Activated CD4-positive, alpha-beta memory T cell treated with anti-CD3 and anti-CD28 coated beads, Interleukin-2, amount 10 ng/mL, durations not matched to agents 7 days and 5 days (primary cell): ENCODE measurements around the gene POGK. TPM values are rescaled to one million over a fixed set of nuclear protein-coding genes. Genes with fewer than 3 reads are reported as not detected.
A peak's percentile ranks its signal among the peaks of the same experiment; 100 is the strongest.
"Not testable (repeated sequence)": the region's sequence is repeated elsewhere in the genome, so short reads cannot be mapped to it uniquely, and the experiment has no call there.

Experiments
- CTCF ChIA-PET: fragments of 350-600 bp; sonication (Branson Sonifier 250); formaldehyde crosslinking; loops from one replicate; lab custom pipeline; 2021; ENCODE audit warnings: antibody characterized with exemption, inconsistent platforms; lab: Charles Lee
- POLR2A ChIA-PET: fragments of 350-600 bp; sonication (Branson Sonifier 250); formaldehyde crosslinking; loops from one replicate; lab custom pipeline; 2021; ENCODE audit warnings: antibody characterized with exemption; lab: Charles Lee
- DNase-seq: peaks from one replicate; pipeline ENCODE4 v3.0.0-alpha.2; 2020
- H3K27ac Mint-ChIP-seq: one replicate; pipeline ENCODE4 v1.8.0; 2021; ENCODE audit warnings: mild to moderate bottlenecking, mixed read lengths
- H3K27me3 Mint-ChIP-seq: one replicate; pipeline ENCODE4 v1.8.0; 2021; ENCODE audit warnings: mixed read lengths
- H3K36me3 Mint-ChIP-seq: one replicate; pipeline ENCODE4 v1.8.0; 2021; ENCODE audit warnings: low read depth, mixed read lengths
- H3K4me1 Mint-ChIP-seq: one replicate; pipeline ENCODE4 v1.8.0; 2021; ENCODE audit warnings: mixed read lengths
- H3K4me3 Mint-ChIP-seq: one replicate; pipeline ENCODE4 v1.8.0; 2021; ENCODE audit warnings: mild to moderate bottlenecking, mixed read lengths
- H3K9me3 Mint-ChIP-seq: one replicate; pipeline ENCODE4 v1.8.0; 2021; ENCODE audit warnings: mixed read lengths
- total RNA-seq, 2 experiments: library from RNA; stranded (reverse); gene quantifications; one replicate each; pipeline ENCODE4 v1.2.3, GENCODE V29; 2021

The POGK gene
- total RNA-seq, 2 experiments from 2014 or later = 34.4 to 36.5 TPM

- Mint-ChIP-seq H3K27ac (no peak overlapping the region), H3K27me3 (no peaks in the 10 kb centered on the region), H3K36me3 (peaks cover 44% of the 10 kb centered on the region), H3K4me3 (no peak overlapping the region), H3K4me1 (peaks cover 24% of the 10 kb centered on the region), H3K9me3 (no peaks in the 10 kb centered on the region)
- no peak for DNase-seq
- ChIA-PET POLR2A (interaction anchor here (1.4 kb wide), 1 partner anchor 10 kb away, joined by 3 read pairs; the partner anchor contains the start of gene TADA1), CTCF (interaction anchor here (1.3 kb wide), 1 partner anchor 194 kb away, joined by 3 read pairs; no protein-coding TSS in a partner anchor)
Measured at GRCh38 chr1:166865926-166866325, 26.7 kb downstream of the POGK start.

GRCh38 chr1:166868639-166869038, 29.4 kb downstream of the POGK start:
- Mint-ChIP-seq H3K9me3 (no peaks in the 10 kb centered on the region), H3K36me3 (peaks cover 38% of the 10 kb centered on the region), H3K27ac (no peak overlapping the region), H3K27me3 (no peaks in the 10 kb centered on the region), H3K4me1 (peaks cover 45% of the 10 kb centered on the region), H3K4me3 (no peak overlapping the region)
- ChIA-PET POLR2A (interaction anchor here (0.8 to 1.3 kb wide), 2 partner anchors 30 kb away, joined by 3 to 6 read pairs; partner anchors contain the start of gene POGK), CTCF (interaction anchor here (1.4 kb wide), 1 partner anchor 190 kb away, joined by 8 read pairs; no protein-coding TSS in a partner anchor)
- no peak for DNase-seq

- peaks cover 50% of the 10 kb centered on the region for H3K4me1 Mint-ChIP-seq
- H3K36me3 Mint-ChIP-seq = peaks cover 35% of the 10 kb centered on the region
- CTCF ChIA-PET = interaction anchor here (0.6 to 1.6 kb wide), 3 partner anchors 10 to 189 kb away, joined by 3 to 8 read pairs (median 4); no protein-coding TSS in a partner anchor
- POLR2A ChIA-PET = interaction anchor here (0.6 to 1.3 kb wide), 3 partner anchors 14 to 30 kb away, joined by 3 to 6 read pairs (median 4); partner anchors contain the start of gene POGK
- no peaks in the 10 kb centered on the region for H3K9me3 Mint-ChIP-seq
- H3K27ac Mint-ChIP-seq = peak overlapping the region; percentile 51
- H3K4me3 Mint-ChIP-seq = no peak overlapping the region
- no peaks in the 10 kb centered on the region for H3K27me3 Mint-ChIP-seq
- no peak for DNase-seq
Measured at GRCh38 chr1:166869318-166870099, 30.2 kb downstream of the POGK start.

GRCh38 chr1:166870584-166870983, 31.3 kb downstream of the POGK start:
- peaks cover 60% of the 10 kb centered on the region for H3K4me1 Mint-ChIP-seq
- no peak overlapping the region for H3K4me3 Mint-ChIP-seq
- ChIA-PET POLR2A (no interaction called here), CTCF (interaction anchor here (1.2 to 1.6 kb wide), 3 partner anchors 36 to 188 kb away, joined by 4 to 5 read pairs (median 5); no protein-coding TSS in a partner anchor)
- peaks cover 35% of the 10 kb centered on the region for H3K36me3 Mint-ChIP-seq
- H3K9me3 Mint-ChIP-seq = no peaks in the 10 kb centered on the region
- no peaks in the 10 kb centered on the region for H3K27me3 Mint-ChIP-seq
- no peak for DNase-seq
- no peak overlapping the region for H3K27ac Mint-ChIP-seq

GRCh38 chr1:166874464-166874863, 35.2 kb downstream of the POGK start:
- no peak for DNase-seq
- peaks cover 65% of the 10 kb centered on the region for H3K4me1 Mint-ChIP-seq
- CTCF ChIA-PET = interaction anchor here (2.4 to 3.5 kb wide), 4 partner anchors 31 to 345 kb away, joined by 9 to 21 read pairs (median 14); partner anchors contain the start of genes POGK and POU2F1

GRCh38 chr1:166875302-166875733, 36.0 kb downstream of the POGK start:
- CTCF ChIA-PET = interaction anchor here (0.6 to 3.5 kb wide), 10 partner anchors 9 to 659 kb away, joined by 3 to 22 read pairs (median 8); partner anchors contain the start of genes POGK and POU2F1
- Mint-ChIP-seq H3K27me3 (peaks cover 2% of the 10 kb centered on the region), H3K9me3 (peaks cover 4% of the 10 kb centered on the region), H3K36me3 (peaks cover 22% of the 10 kb centered on the region), H3K27ac (peak overlapping the region; percentile 76), H3K4me3 (peak overlapping the region; percentile 92), H3K4me1 (peaks cover 56% of the 10 kb centered on the region)
- POLR2A ChIA-PET = interaction anchor here (0.6 to 2.5 kb wide), 15 partner anchors 9 to 1061 kb away, joined by 3 to 30 read pairs (median 3); partner anchors contain the start of genes CD247, DCAF6, POGK and POU2F1
- DNase-seq = no peak

More at GRCh38 chr1:166874464-166874863, 35.2 kb downstream of the POGK start:
- Mint-ChIP-seq H3K9me3 (peaks cover 4% of the 10 kb centered on the region), H3K36me3 (peaks cover 22% of the 10 kb centered on the region), H3K27me3 (no peaks in the 10 kb centered on the region), H3K27ac (no peak overlapping the region), H3K4me3 (peak overlapping the region; percentile 17)
- POLR2A ChIA-PET = interaction anchor here (1.3 to 2.5 kb wide), 2 partner anchors 27 to 643 kb away, joined by 3 to 8 read pairs; partner anchors contain the start of gene CD247

GRCh38 chr1:166875734-166876539, 36.7 kb downstream of the POGK start, which contains the start of gene TADA1:
Gene TADA1, minus strand, starts transcription at chr1:166876264. Its CDS starts 31 bp downstream, at chr1:166876233.
- peaks cover 4% of the 10 kb centered on the region for H3K9me3 Mint-ChIP-seq
- H3K27ac Mint-ChIP-seq = peak within 1 kb of the TSS; percentile 97
- H3K4me1 Mint-ChIP-seq = peaks cover 52% of the 10 kb centered on the region
- peak within 1 kb of the TSS; percentile 92 for H3K4me3 Mint-ChIP-seq
- peaks cover 22% of the 10 kb centered on the region for H3K36me3 Mint-ChIP-seq
- POLR2A ChIA-PET = interaction anchor here (0.6 to 2.5 kb wide), 22 partner anchors 9 to 1060 kb away, joined by 3 to 30 read pairs (median 3); partner anchors contain the start of genes CD247, DCAF6, POGK and POU2F1
- DNase-seq = peak; percentile 99
- peaks cover 3% of the 10 kb centered on the region for H3K27me3 Mint-ChIP-seq
- CTCF ChIA-PET = interaction anchor here (0.6 to 3.5 kb wide), 13 partner anchors 9 to 658 kb away, joined by 3 to 22 read pairs (median 4); partner anchors contain the start of genes POGK and POU2F1

GRCh38 chr1:166876540-166876838, 37.2 kb downstream of the POGK start:
- Mint-ChIP-seq H3K36me3 (peaks cover 22% of the 10 kb centered on the region), H3K27me3 (peaks cover 3% of the 10 kb centered on the region), H3K4me1 (peaks cover 47% of the 10 kb centered on the region), H3K27ac (peak overlapping the region; percentile 97), H3K9me3 (peaks cover 4% of the 10 kb centered on the region), H3K4me3 (peak overlapping the region; percentile 92)
- POLR2A ChIA-PET = interaction anchor here (0.6 to 2.5 kb wide), 16 partner anchors 8 to 1060 kb away, joined by 3 to 30 read pairs (median 4); partner anchors contain the start of genes CD247, DCAF6, POGK and POU2F1
- no peak for DNase-seq
- CTCF ChIA-PET = interaction anchor here (0.7 to 3.5 kb wide), 12 partner anchors 8 to 658 kb away, joined by 3 to 22 read pairs (median 6); partner anchors contain the start of genes POGK and POU2F1

- DNase-seq, H3K4me3 Mint-ChIP-seq, H3K9me3 Mint-ChIP-seq, H3K27me3 Mint-ChIP-seq, H3K27ac Mint-ChIP-seq: not testable (repeated sequence)
- peaks cover 35% of the 10 kb centered on the region for H3K4me1 Mint-ChIP-seq
- ChIA-PET POLR2A (interaction anchor here (0.8 to 2.1 kb wide), 2 partner anchors 27 to 180 kb away, joined by 4 to 7 read pairs; no protein-coding TSS in a partner anchor), CTCF (interaction anchor here (0.9 to 7.6 kb wide), 5 partner anchors 27 to 342 kb away, joined by 3 to 81 read pairs (median 4); no protein-coding TSS in a partner anchor)
- H3K36me3 Mint-ChIP-seq = peaks cover 15% of the 10 kb centered on the region
Measured at GRCh38 chr1:166878173-166878917, 39.1 kb downstream of the POGK start.

GRCh38 chr1:166882893-166883292, 43.6 kb downstream of the POGK start:
- Mint-ChIP-seq H3K4me3 (no peak overlapping the region), H3K27ac (no peak overlapping the region), H3K36me3 (no peaks in the 10 kb centered on the region), H3K4me1 (peaks cover 25% of the 10 kb centered on the region), H3K9me3 (peaks cover 4% of the 10 kb centered on the region), H3K27me3 (peaks cover 28% of the 10 kb centered on the region)
- ChIA-PET POLR2A (interaction anchor here (1.0 to 1.2 kb wide), 2 partner anchors 23 to 28 kb away, joined by 3 read pairs; no protein-coding TSS in a partner anchor), CTCF (interaction anchor here (0.7 to 7.6 kb wide), 6 partner anchors 11 to 184 kb away, joined by 3 to 81 read pairs (median 12); partner anchors contain the start of gene POGK)
- no peak for DNase-seq
